PC-9 (cell line): ENCODE results near the gene DHRS4L2.

Experiments
- CTCF ChIP-seq: fragments of 200-600 bp; sonication (generic); conservative IDR thresholded peaks from 2 replicates; pipeline ENCODE4 v1.6.1; 2017; ENCODE audit warnings: mixed run types, antibody characterized with exemption, mild to moderate bottlenecking, moderate library complexity
- EZH2 ChIP-seq: fragments of 200-600 bp; sonication (generic); IDR thresholded peaks from 2 replicates; pipeline ENCODE4 v1.8.0; 2017; ENCODE audit warnings: antibody characterized with exemption, low read depth

- TF ChIP-seq CTCF = no peak
- no peak for TF ChIP-seq EZH2
These were observed 3.7 kb upstream of the DHRS4L2 start for GRCh38 chr14:23984891-23985602.
